SK-N-SH treated with all-trans-retinoic acid at 6 μM for 48 hours (cell line): ENCODE measurements around the gene KLF13.

Experiments
- ESRRG ChIP-seq: fragments of 250-450 bp; sonication (Bioruptor Pico); IDR thresholded peaks from 2 replicates; pipeline ENCODE4 v1.6.1; 2021; ENCODE audit warnings: mild to moderate bottlenecking
- PATZ1 ChIP-seq: fragments of 250-450 bp; sonication (Bioruptor Pico); IDR thresholded peaks from 2 replicates; pipeline ENCODE4 v1.8.0; 2020; ENCODE audit warnings: mild to moderate bottlenecking, moderate library complexity, borderline replicate concordance

DNA sequence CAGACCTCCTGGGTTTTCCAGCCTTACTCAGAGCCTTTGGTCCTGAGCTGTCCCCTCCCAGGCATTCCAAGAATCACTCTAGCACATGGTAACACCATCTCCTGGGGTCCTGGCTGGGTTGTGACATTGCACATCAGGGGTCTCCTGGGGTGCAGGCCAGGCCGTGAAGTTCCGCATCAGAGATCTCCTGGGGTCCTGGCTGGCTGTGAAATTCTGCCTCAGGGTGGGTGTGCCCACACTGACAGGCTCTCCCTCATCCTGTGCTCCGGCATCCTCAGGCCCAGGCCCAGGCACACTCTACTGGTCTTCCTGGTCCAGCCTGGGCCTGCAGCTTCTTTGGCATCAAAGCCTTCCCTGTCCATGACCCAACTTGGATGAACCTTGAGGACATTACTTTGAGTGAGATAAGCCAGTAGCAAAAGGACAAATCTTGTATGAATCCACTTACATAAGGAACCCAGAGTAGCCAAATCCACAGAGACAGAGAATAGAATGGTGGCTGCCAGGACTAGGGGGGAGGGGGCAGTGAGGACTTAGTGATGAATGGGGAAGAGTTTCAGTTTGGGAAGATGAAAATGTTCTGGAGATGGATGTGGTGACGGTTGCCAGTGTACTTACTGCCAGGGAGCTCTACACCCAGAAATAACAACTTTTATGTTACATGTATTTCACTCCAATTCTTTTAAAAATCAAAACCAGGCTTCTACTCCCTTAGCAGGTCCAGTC is 49.1 kb upstream of the KLF13 start:
- TF ChIP-seq ESRRG (CRISPR knock-in tag) (no peak), PATZ1 (no peak)
